AG10803 (cell line): ENCODE measurements around the gene DAZAP1.

Experiments
- DNase-seq: peaks from one replicate; pipeline ENCODE4 v3.0.0; 2010; ENCODE audit warnings: low read depth
- H3K4me3 ChIP-seq: 2 replicates; pipeline ENCODE4 v1.5.1; 2011; ENCODE audit warnings: mild to moderate bottlenecking, low read length, control low read depth
- CTCF ChIP-seq: conservative IDR thresholded peaks from 2 replicates; pipeline ENCODE4 v1.5.1; 2011; ENCODE audit warnings: mild to moderate bottlenecking, low read length, control low read depth, inconsistent platforms

DAZAP1 gene

GRCh38 chr19:1421958-1422305 lies 14.5 kb downstream of the DAZAP1 start:
- TF ChIP-seq CTCF = no peak
- DNase-seq = no peak
- H3K4me3 ChIP-seq = no peak overlapping the region

GRCh38 chr19:1422360-1422759 lies 15.0 kb downstream of the DAZAP1 start:
- no peak for DNase-seq
- TF ChIP-seq CTCF = no peak
- H3K4me3 ChIP-seq = no peak overlapping the region

- no peak for TF ChIP-seq CTCF
- DNase-seq = no peak
- H3K4me3 ChIP-seq = no peak overlapping the region
Observed at GRCh38 chr19:1422943-1423342, 15.6 kb downstream of the DAZAP1 start.

- no peak overlapping the region for H3K4me3 ChIP-seq
- no peak for TF ChIP-seq CTCF
- no peak for DNase-seq
Observed at GRCh38 chr19:1423436-1424191, 16.2 kb downstream of the DAZAP1 start.

GRCh38 chr19:1424192-1424955 lies 17.0 kb downstream of the DAZAP1 start:
- H3K4me3 ChIP-seq = no peak overlapping the region
- no peak for TF ChIP-seq CTCF
- DNase-seq = no peak

- H3K4me3 ChIP-seq = no peak overlapping the region
- no peak for TF ChIP-seq CTCF
- DNase-seq = no peak
Observed at GRCh38 chr19:1425102-1425837, 17.9 kb downstream of the DAZAP1 start.
